HCT116 (cell line): ENCODE results near the gene RAB30. TPM values are rescaled to one million over a fixed set of nuclear protein-coding genes. Genes with fewer than 3 reads are reported as not detected.
A peak's percentile ranks its signal among the peaks of the same experiment; 100 is the strongest.

Source experiments
- ATAC-seq: fragments of 200-7000 bp; cut with Tn5 transposase; 2 replicates; pipeline ENCODE4 v1.9.1; 2020; ENCODE audit warnings: mild to moderate bottlenecking, moderate library complexity
- BruUV-seq: library from RNA; stranded (reverse); fragments of 400-500 nt; replicated peaks from 2 replicates; lab custom pipeline; 2021; lab: Mats Ljungman, UMichigan
- CTCF ChIA-PET: fragments of 300-600 bp; sonication (Branson Sonifier 250); formaldehyde crosslinking; loops from one replicate; lab custom pipeline; 2021; ENCODE audit warnings: antibody characterized with exemption; lab: Charles Lee
- POLR2A ChIA-PET: fragments of 300-600, 350-600 bp; sonication (Branson Sonifier 250); formaldehyde crosslinking; loops from one replicate; lab custom pipeline; 2021; ENCODE audit warnings: antibody characterized with exemption; lab: Charles Lee
- RAD21 ChIA-PET, 2 experiments: fragments of 300-600 bp; sonication (Branson Sonifier 250); formaldehyde crosslinking; loops; one replicate each; lab custom pipeline; 2023; ENCODE audit warnings: low total read pairs in 2 of 2; ENCODE audit not compliant: uncharacterized antibody in 2 of 2, unreplicated experiment in 2 of 2, low non-redundant PET in 1 of 2; lab: Charles Lee
- DNase-seq: peaks from one replicate; pipeline ENCODE4 v3.0.0-alpha.2; 2010; ENCODE audit warnings: low read depth, low spot score
- H2AFZ ChIP-seq: fragments of 200-600 bp; shearing (Covaris generic), sonication (generic); 2 replicates; pipeline ENCODE4 v1.6.1; 2017; ENCODE audit warnings: low read depth, mixed run types, mixed read lengths, antibody characterized with exemption, low read length; ENCODE audit not compliant: poor library complexity, severe bottlenecking
- H3K27ac ChIP-seq: 2 replicates; pipeline ENCODE4 v1.5.1; 2012; ENCODE audit warnings: low read depth, low read length
- H3K27me3 ChIP-seq: fragments of 200-600 bp; sonication (generic); 2 replicates; pipeline ENCODE4 v1.6.1; 2016; ENCODE audit warnings: mixed run types, low read length, mixed read lengths; ENCODE audit not compliant: insufficient read depth
- H3K36me3 ChIP-seq, 2 experiments: fragments of 200-500 bp in 1 of 2; fragments of 200-600 bp in 1 of 2; sonication (Bioruptor generic) in 1 of 2; sonication (generic) in 1 of 2; 2 replicates each; pipeline versions ENCODE4 v1.5.1 to v1.6.1; 2014 to 2016; ENCODE audit warnings: low read length in 2 of 2, inconsistent platforms in 1 of 2, mixed read lengths in 1 of 2, mixed run types in 1 of 2; ENCODE audit not compliant: insufficient read depth in 2 of 2, control insufficient read depth in 1 of 2
- H3K4me1 ChIP-seq, 2 experiments: fragments of 200-600 bp in 1 of 2; sonication (generic) in 1 of 2; 2 replicates each; pipeline versions ENCODE4 v1.5.1 to v1.6.1; 2012 to 2017; ENCODE audit warnings: low read length in 2 of 2, inconsistent platforms in 1 of 2, mild to moderate bottlenecking in 1 of 2, mixed read lengths in 1 of 2, mixed run types in 1 of 2, moderate library complexity in 1 of 2; ENCODE audit not compliant: insufficient read depth in 2 of 2, control insufficient read depth in 1 of 2
- H3K4me2 ChIP-seq: fragments of 200-600 bp; sonication (generic); 2 replicates; pipeline ENCODE4 v1.6.1; 2017; ENCODE audit warnings: mixed run types, low read length, mixed read lengths
- H3K4me3 ChIP-seq, 2 experiments: fragments of 200-600 bp in 1 of 2; sonication (generic) in 1 of 2; replicated peaks in 1 of 2; 2 replicates each; pipeline ENCODE4 v1.5.1; 2011 to 2016; ENCODE audit warnings: low read length in 2 of 2, control low read depth in 1 of 2, low read depth in 1 of 2, mild to moderate bottlenecking in 1 of 2, mixed read lengths in 1 of 2, mixed run types in 1 of 2
- H3K79me2 ChIP-seq: fragments of 200-600 bp; sonication (generic); 2 replicates; pipeline ENCODE4 v1.6.1; 2017; ENCODE audit warnings: mild to moderate bottlenecking, mixed run types, low read length, moderate library complexity, mixed read lengths; ENCODE audit not compliant: insufficient read depth
- H3K9ac ChIP-seq: fragments of 200-600 bp; sonication (generic); 2 replicates; pipeline ENCODE4 v1.6.1; 2016; ENCODE audit warnings: low read length, mixed read lengths
- H3K9me2 ChIP-seq: fragments of 200-600 bp; sonication (generic), shearing (Covaris generic); 2 replicates; pipeline ENCODE4 v1.6.1; 2017; ENCODE audit warnings: mixed run types, mild to moderate bottlenecking, moderate library complexity; ENCODE audit not compliant: insufficient read depth
- H3K9me3 ChIP-seq, 2 experiments: fragments of 200-500 bp in 1 of 2; fragments of 200-600 bp in 1 of 2; sonication (Bioruptor generic) in 1 of 2; sonication (generic) in 1 of 2; 2 replicates each; pipeline ENCODE4 v1.6.1; 2014 to 2017; ENCODE audit warnings: low read length in 2 of 2, mixed read lengths in 2 of 2, inconsistent platforms in 1 of 2, low read depth in 1 of 2, mild to moderate bottlenecking in 1 of 2, mixed run types in 1 of 2, moderate library complexity in 1 of 2; ENCODE audit not compliant: control insufficient read depth in 1 of 2, insufficient read depth in 1 of 2
- H4K20me1 ChIP-seq: fragments of 200-600 bp; sonication (generic), shearing (Covaris generic); 2 replicates; pipeline ENCODE4 v1.6.1; 2017; ENCODE audit warnings: mixed run types, mild to moderate bottlenecking, moderate library complexity; ENCODE audit not compliant: insufficient read depth
- CEBPB ChIP-seq: IDR thresholded peaks from 2 replicates; pipeline ENCODE4 v1.6.1; 2012; ENCODE audit warnings: low read depth
- ELF1 ChIP-seq: IDR thresholded peaks from 2 replicates; pipeline ENCODE4 v1.6.1; 2012; ENCODE audit warnings: low read depth, borderline replicate concordance
- EZH2 ChIP-seq: fragments of 200-600 bp; sonication (generic); IDR thresholded peaks from 2 replicates; pipeline ENCODE4 v1.6.1; 2017; ENCODE audit warnings: antibody characterized with exemption, mixed run types
- EZH2phosphoT487 ChIP-seq: fragments of 200-600 bp; IDR thresholded peaks from 2 replicates; pipeline ENCODE4 v1.6.1; 2018; ENCODE audit warnings: antibody characterized with exemption, borderline replicate concordance
- FOSL1 ChIP-seq: IDR thresholded peaks from 2 replicates; pipeline ENCODE4 v1.6.1; 2012; ENCODE audit warnings: low read depth
- JUND ChIP-seq: IDR thresholded peaks from 2 replicates; pipeline ENCODE4 v1.6.1; 2012
- POLR2AphosphoS5 ChIP-seq: IDR thresholded peaks from 2 replicates; pipeline ENCODE4 v1.6.1; 2011; ENCODE audit warnings: mild to moderate bottlenecking, low read depth, low read length, moderate library complexity
- RAD21 ChIP-seq: IDR thresholded peaks from 2 replicates; pipeline ENCODE4 v1.6.1; 2012; ENCODE audit warnings: low read depth, mild to moderate bottlenecking
- SIN3A ChIP-seq: IDR thresholded peaks from 2 replicates; pipeline ENCODE4 v1.6.1; 2012; ENCODE audit warnings: low read depth
- ZNF274 ChIP-seq: fragments of 200-500 bp; sonication (Bioruptor generic); IDR thresholded peaks from 2 replicates; pipeline ENCODE4 v1.6.1; 2014; ENCODE audit warnings: mild to moderate bottlenecking, low read depth, low read length, inconsistent platforms
- intact Hi-C: fragments of 100-400 bp; cut with micrococcal nuclease; formaldehyde crosslinking; loops from 2 replicates; pipeline ENCODE4 v1.10.0; 2022
- total RNA-seq: library from RNA; stranded (reverse); gene quantifications from one replicate; pipeline ENCODE4 v1.2.1, GENCODE V29; 2021; ENCODE audit not compliant: unreplicated experiment
- TF ChIP-seq, protein P1 (sequence below): IDR thresholded peaks from 2 replicates; pipeline ENCODE4 v1.6.1; 2012; ENCODE audit warnings: low read depth
- TF ChIP-seq, protein P2 (sequence below), 3 experiments: fragments of 200-600 bp in 1 of 3; sonication (generic) in 1 of 3; IDR thresholded peaks in 2 of 3; conservative IDR thresholded peaks in 1 of 3; 2 replicates each; pipeline ENCODE4 v1.5.1; 2012 to 2017; ENCODE audit warnings: low read depth in 2 of 3, low read length in 2 of 3, antibody characterized with exemption in 1 of 3, borderline replicate concordance in 1 of 3, control low read depth in 1 of 3, mild to moderate bottlenecking in 1 of 3, mixed read lengths in 1 of 3, mixed run types in 1 of 3, moderate library complexity in 1 of 3; ENCODE audit not compliant: insufficient read depth in 1 of 3
- TF ChIP-seq, protein P3 (sequence below): IDR thresholded peaks from 2 replicates; pipeline ENCODE4 v1.6.1; 2012
- TF ChIP-seq, protein P4 (sequence below): IDR thresholded peaks from 2 replicates; pipeline ENCODE4 v1.6.1; 2012

RAB30 gene
- total RNA-seq, 1 experiment from 2014 or later, result 5.7 TPM

DNA sequence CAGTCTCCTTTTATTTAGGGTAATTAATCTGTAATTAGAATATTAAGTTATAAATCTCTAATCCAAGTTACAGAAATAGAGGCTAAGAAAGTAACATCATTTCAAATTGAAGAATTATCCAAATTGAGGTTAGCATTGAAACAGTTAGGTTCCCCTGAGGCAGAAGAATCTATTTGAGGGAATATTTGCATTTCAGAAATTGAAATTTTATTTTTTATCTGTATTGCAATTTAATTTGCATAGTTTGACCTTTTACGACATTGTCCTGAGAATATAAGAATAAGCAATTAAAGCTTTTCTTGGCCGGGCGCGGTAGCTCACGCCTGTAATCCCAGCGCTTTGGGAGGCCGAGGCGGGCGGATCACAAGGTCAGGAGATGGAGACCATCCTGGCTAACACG is 142.6 kb downstream of the RAB30 start (continued):
- TF ChIP-seq, protein P1, sequence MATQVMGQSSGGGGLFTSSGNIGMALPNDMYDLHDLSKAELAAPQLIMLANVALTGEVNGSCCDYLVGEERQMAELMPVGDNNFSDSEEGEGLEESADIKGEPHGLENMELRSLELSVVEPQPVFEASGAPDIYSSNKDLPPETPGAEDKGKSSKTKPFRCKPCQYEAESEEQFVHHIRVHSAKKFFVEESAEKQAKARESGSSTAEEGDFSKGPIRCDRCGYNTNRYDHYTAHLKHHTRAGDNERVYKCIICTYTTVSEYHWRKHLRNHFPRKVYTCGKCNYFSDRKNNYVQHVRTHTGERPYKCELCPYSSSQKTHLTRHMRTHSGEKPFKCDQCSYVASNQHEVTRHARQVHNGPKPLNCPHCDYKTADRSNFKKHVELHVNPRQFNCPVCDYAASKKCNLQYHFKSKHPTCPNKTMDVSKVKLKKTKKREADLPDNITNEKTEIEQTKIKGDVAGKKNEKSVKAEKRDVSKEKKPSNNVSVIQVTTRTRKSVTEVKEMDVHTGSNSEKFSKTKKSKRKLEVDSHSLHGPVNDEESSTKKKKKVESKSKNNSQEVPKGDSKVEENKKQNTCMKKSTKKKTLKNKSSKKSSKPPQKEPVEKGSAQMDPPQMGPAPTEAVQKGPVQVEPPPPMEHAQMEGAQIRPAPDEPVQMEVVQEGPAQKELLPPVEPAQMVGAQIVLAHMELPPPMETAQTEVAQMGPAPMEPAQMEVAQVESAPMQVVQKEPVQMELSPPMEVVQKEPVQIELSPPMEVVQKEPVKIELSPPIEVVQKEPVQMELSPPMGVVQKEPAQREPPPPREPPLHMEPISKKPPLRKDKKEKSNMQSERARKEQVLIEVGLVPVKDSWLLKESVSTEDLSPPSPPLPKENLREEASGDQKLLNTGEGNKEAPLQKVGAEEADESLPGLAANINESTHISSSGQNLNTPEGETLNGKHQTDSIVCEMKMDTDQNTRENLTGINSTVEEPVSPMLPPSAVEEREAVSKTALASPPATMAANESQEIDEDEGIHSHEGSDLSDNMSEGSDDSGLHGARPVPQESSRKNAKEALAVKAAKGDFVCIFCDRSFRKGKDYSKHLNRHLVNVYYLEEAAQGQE, result no peak
- TF ChIP-seq POLR2AphosphoS5 (no peak), CEBPB (no peak), ELF1 (no peak), EZH2phosphoT487 (no peak), SIN3A (no peak)

DNA sequence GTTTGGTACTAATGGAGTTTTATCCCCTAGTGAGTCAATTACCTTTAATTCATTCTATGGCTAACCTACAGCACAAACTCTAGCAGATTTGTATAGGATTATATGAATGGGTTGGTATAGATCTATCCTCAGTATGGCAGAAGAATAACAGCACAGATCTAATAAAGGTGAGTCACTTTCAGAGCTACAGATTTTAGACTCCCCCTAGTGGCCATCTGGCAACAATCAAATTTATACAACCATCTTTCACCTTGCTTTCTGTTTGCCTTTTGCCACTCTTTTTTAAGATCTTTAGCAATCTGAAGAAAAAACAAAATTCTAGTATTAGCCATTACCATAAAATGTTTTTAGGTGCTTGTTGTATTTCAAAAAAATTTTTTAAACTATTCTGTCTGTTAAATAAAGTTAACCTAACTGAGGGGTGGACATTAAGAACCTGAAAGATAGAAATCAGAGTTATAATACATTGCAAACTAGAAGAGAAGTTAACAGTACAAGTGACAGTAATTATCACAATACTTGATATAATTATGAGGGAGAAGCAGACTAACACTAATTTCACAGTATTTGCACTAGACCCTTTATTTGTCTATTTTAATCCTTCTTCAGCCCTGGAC is 144.3 kb downstream of the RAB30 start:
- Histone ChIP-seq H3K36me3 (peaks cover 5 to 10% of the 10 kb centered on the region in 2 experiments; a peak in 2 of 4 replicates), H3K9me3 (no peaks in the 10 kb centered on the region), H2AFZ (no peak overlapping the region), H3K9ac (no peak overlapping the region), H3K4me1 (no peaks in the 10 kb centered on the region), H3K9me2 (no peaks in the 10 kb centered on the region), H4K20me1 (no peaks in the 10 kb centered on the region), H3K27me3 (no peaks in the 10 kb centered on the region), H3K4me2 (no peak overlapping the region), H3K4me3 (no peak overlapping the region), H3K79me2 (peaks cover 2% of the 10 kb centered on the region; the same call in 1 of the 2 replicates), H3K27ac (no peak overlapping the region)
- peak; percentile 86 for ATAC-seq
- peak; percentile 34 for DNase-seq
- BruUV-seq, result no TSS peak
- RAD21 ChIA-PET, result no interaction called here
- CTCF ChIA-PET, result interaction anchor here (0.5 to 1.2 kb wide), 6 partner anchors 11 to 892 kb away, joined by 3 to 5 read pairs (median 3); partner anchors contain the start of gene DDIAS
- POLR2A ChIA-PET, result interaction anchor here (0.9 kb wide), 1 partner anchor 152 kb away, joined by 3 read pairs; no protein-coding TSS in a partner anchor
- intact Hi-C loops, result no loop called here
- TF ChIP-seq, protein P2, sequence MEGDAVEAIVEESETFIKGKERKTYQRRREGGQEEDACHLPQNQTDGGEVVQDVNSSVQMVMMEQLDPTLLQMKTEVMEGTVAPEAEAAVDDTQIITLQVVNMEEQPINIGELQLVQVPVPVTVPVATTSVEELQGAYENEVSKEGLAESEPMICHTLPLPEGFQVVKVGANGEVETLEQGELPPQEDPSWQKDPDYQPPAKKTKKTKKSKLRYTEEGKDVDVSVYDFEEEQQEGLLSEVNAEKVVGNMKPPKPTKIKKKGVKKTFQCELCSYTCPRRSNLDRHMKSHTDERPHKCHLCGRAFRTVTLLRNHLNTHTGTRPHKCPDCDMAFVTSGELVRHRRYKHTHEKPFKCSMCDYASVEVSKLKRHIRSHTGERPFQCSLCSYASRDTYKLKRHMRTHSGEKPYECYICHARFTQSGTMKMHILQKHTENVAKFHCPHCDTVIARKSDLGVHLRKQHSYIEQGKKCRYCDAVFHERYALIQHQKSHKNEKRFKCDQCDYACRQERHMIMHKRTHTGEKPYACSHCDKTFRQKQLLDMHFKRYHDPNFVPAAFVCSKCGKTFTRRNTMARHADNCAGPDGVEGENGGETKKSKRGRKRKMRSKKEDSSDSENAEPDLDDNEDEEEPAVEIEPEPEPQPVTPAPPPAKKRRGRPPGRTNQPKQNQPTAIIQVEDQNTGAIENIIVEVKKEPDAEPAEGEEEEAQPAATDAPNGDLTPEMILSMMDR (IDR thresholded peaks at IDR 0.05 in 2 of 3, conservative IDR thresholded peaks at IDR 0.05 in 1 of 3; ENCODE audit: borderline replicate concordance in 1 of 3, insufficient read depth in 1 of 3, low read depth in 2 of 3, low read length in 2 of 3), result peak; percentile 63 to 86 (median 67); a peak in 5 of 6 replicates
- TF ChIP-seq SIN3A (no peak), RAD21 (peak; percentile 52), JUND (no peak; the same call in 1 of the 2 replicates), FOSL1 (peak; percentile 40; the same call in 1 of the 2 replicates), ZNF274 (no peak), EZH2 (no peak), ELF1 (no peak)
- TF ChIP-seq, protein P3, sequence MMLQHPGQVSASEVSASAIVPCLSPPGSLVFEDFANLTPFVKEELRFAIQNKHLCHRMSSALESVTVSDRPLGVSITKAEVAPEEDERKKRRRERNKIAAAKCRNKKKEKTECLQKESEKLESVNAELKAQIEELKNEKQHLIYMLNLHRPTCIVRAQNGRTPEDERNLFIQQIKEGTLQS, result no peak
- TF ChIP-seq, protein P1, result no peak
- TF ChIP-seq, protein P4, sequence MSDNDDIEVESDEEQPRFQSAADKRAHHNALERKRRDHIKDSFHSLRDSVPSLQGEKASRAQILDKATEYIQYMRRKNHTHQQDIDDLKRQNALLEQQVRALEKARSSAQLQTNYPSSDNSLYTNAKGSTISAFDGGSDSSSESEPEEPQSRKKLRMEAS, result no peak
